K562 treated with DMSO at 1 percent for 24 hours (cell line): ENCODE results near the gene ATP5F1A. TPM values are rescaled to one million over a fixed set of nuclear protein-coding genes. Genes with fewer than 3 reads are reported as not detected.

ENCODE experiments used
- total RNA-seq: library from RNA; unstranded; fragments of 300-600 nt; gene quantifications from 2 replicates; pipeline ENCODE4 v1.2.3, GENCODE V29; 2022; ENCODE audit warnings: low read depth; ENCODE audit not compliant: insufficient read depth

The ATP5F1A gene
- 270 and 285 TPM in 2 replicates for total RNA-seq

GRCh38 chr18:46097801-46098615, at the start of gene ATP5F1A:
ATP5F1A (minus strand) TSS chr18:46098296; CDS start chr18:46098231, 65 bp downstream.

DNA sequence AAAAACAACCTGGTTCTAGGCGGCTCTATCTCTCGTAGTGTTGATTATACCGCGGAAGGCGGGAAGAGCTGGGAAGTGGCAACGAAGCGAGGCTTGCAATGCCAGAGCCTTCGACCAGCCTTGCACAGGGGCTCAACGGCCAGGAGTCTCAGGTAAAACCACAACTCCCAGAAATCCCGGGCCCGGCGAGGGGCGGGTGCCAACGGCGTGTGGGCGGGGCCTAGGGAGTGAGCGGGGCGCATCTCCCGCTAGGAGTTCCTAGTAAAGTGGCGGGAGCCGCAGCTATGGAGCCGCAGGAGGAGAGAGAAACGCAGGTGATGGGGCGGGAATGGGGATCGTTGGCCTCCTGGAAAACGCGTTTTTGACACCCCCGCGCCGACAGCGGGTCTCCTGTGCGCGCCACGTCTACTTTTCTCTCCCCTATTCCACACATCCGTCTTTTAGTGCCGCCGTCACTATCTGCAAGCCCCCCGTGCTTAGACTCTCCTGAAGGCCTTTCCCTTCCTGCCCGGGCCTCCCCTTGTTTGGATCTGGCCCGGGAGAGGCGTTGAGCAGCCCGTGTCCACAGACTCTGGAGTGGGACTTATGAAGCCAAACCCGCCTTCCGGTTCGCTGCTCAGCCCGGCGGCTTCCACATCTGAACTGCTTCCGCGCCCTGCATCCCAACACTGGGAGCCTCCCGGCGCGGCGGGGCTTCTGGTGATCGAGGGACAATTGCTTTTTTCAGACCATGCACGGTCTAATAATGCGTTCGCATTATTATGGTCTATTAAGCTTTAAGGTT, 6.2 kb upstream of the ATP5F1A start, which contains the start of gene HAUS1:
TSS of gene HAUS1 (plus strand) at position 258 of the 784 bp plus-strand sequence. CDS start at position 285, 27 bp downstream.

GRCh38 chr18:46071653-46072375, 26.3 kb downstream of the ATP5F1A start, which contains the start of gene PSTPIP2:
PSTPIP2 (minus strand) TSS chr18:46072260; CDS start chr18:46072188, 72 bp downstream.

Other genes starting within 250 kb of the ATP5F1A start
- gene EPG5, start 131.0 kb downstream of the ATP5F1A start, total RNA-seq = 5.3 and 6.1 TPM in 2 replicates
- 16.4 and 18.1 TPM in 2 replicates for gene PSTPIP2, start 26.0 kb downstream of the ATP5F1A start, total RNA-seq
- 26.3 and 30.7 TPM in 2 replicates for gene HAUS1, start 6.1 kb upstream of the ATP5F1A start, total RNA-seq